GM23338 (cell line): ENCODE measurements around the gene EGF. TPM values are rescaled to one million over a fixed set of nuclear protein-coding genes. Genes with fewer than 3 reads are reported as not detected.

Source experiments
- ATAC-seq: fragments of 200-7000 bp; cut with Tn5 transposase; 3 replicates; pipeline ENCODE4 v1.9.1; 2020
- DNase-seq: peaks from one replicate; pipeline ENCODE4 v3.0.0-alpha.2; 2015; ENCODE audit warnings: low spot score
- H2AFZ ChIP-seq: fragments of 200-600 bp; sonication (generic); 2 replicates; pipeline ENCODE4 v1.8.0; 2016; ENCODE audit warnings: antibody characterized with exemption, mild to moderate bottlenecking, moderate library complexity
- H3F3A ChIP-seq: fragments of 200-600 bp; sonication (generic); replicated peaks from 2 replicates; pipeline ENCODE4 v1.8.0; 2017; ENCODE audit warnings: antibody characterized with exemption, mixed run types, low read depth
- H3K27ac ChIP-seq: fragments of 200-600 bp; sonication (generic); 2 replicates; pipeline ENCODE4 v1.6.1; 2016; ENCODE audit warnings: low read depth
- H3K27me3 ChIP-seq: fragments of 200-600 bp; sonication (generic); 2 replicates; pipeline ENCODE4 v1.8.0; 2016; ENCODE audit warnings: mild to moderate bottlenecking, mixed run types, moderate library complexity; ENCODE audit not compliant: insufficient read depth
- H3K36me3 ChIP-seq: fragments of 200-600 bp; sonication (generic); 2 replicates; pipeline ENCODE4 v1.8.0; 2016; ENCODE audit warnings: mild to moderate bottlenecking; ENCODE audit not compliant: insufficient read depth
- H3K4me1 ChIP-seq: fragments of 200-600 bp; sonication (generic); 2 replicates; pipeline ENCODE4 v1.8.0; 2016; ENCODE audit warnings: mild to moderate bottlenecking, moderate library complexity; ENCODE audit not compliant: insufficient read depth
- H3K4me2 ChIP-seq: fragments of 200-600 bp; sonication (generic); 2 replicates; pipeline ENCODE4 v1.7.1; 2017; ENCODE audit warnings: mixed run types
- H3K4me3 ChIP-seq: fragments of 200-600 bp; sonication (generic); 2 replicates; pipeline ENCODE4 v1.6.1; 2016; ENCODE audit warnings: mixed run types
- H3K79me2 ChIP-seq: fragments of 200-600 bp; sonication (generic); replicated peaks from 2 replicates; pipeline ENCODE4 v1.8.0; 2017; ENCODE audit warnings: mild to moderate bottlenecking; ENCODE audit not compliant: insufficient read depth
- H3K9me2 ChIP-seq: fragments of 200-600 bp; sonication (generic); 2 replicates; pipeline ENCODE4 v1.8.0; 2017; ENCODE audit not compliant: insufficient read depth
- H4K20me1 ChIP-seq: fragments of 200-600 bp; sonication (generic); replicated peaks from 2 replicates; pipeline ENCODE4 v1.8.0; 2017; ENCODE audit warnings: mild to moderate bottlenecking; ENCODE audit not compliant: insufficient read depth
- H3K27ac Mint-ChIP-seq: 2 replicates; pipeline ENCODE4 v1.8.0; 2020; ENCODE audit warnings: inconsistent platforms, mild to moderate bottlenecking, moderate library complexity, mixed read lengths
- H3K27me3 Mint-ChIP-seq: 3 replicates; pipeline ENCODE4 v1.8.0; 2022; ENCODE audit warnings: low read depth, mild to moderate bottlenecking, moderate library complexity, mixed read lengths, inconsistent platforms; ENCODE audit not compliant: insufficient read depth, poor library complexity
- H3K36me3 Mint-ChIP-seq: 3 replicates; pipeline ENCODE4 v1.8.0; 2021; ENCODE audit warnings: low read depth, mild to moderate bottlenecking, inconsistent platforms, moderate library complexity, mixed read lengths
- H3K4me1 Mint-ChIP-seq: 3 replicates; pipeline ENCODE4 v1.8.0; 2020; ENCODE audit warnings: mild to moderate bottlenecking, inconsistent platforms, mixed read lengths
- H3K4me3 Mint-ChIP-seq: 3 replicates; pipeline ENCODE4 v1.8.0; 2021; ENCODE audit warnings: moderate library complexity, mild to moderate bottlenecking, inconsistent platforms, mixed read lengths
- H3K9me3 Mint-ChIP-seq: 3 replicates; pipeline ENCODE4 v1.8.0; 2020; ENCODE audit warnings: moderate library complexity, mild to moderate bottlenecking, inconsistent platforms, mixed read lengths
- CREB1 ChIP-seq: fragments of 250-450 bp; sonication (Bioruptor Pico); IDR thresholded peaks from 2 replicates; pipeline ENCODE4 v1.5.0; 2020; ENCODE audit warnings: low read depth, mild to moderate bottlenecking, moderate library complexity
- EZH2phosphoT487 ChIP-seq: fragments of 200-600 bp; sonication (generic); IDR thresholded peaks from one replicate; pipeline ENCODE4 v1.8.1; 2018; ENCODE audit warnings: antibody characterized with exemption; ENCODE audit not compliant: unreplicated experiment
- POLR2AphosphoS5 ChIP-seq: IDR thresholded peaks from 2 replicates; pipeline ENCODE4 v1.6.1; 2016; ENCODE audit warnings: antibody characterized with exemption, low read depth
- STAT1 ChIP-seq: IDR thresholded peaks from one replicate; pipeline ENCODE4 v1.6.1; 2016; ENCODE audit warnings: antibody characterized with exemption; ENCODE audit not compliant: unreplicated experiment
- ZNF114 ChIP-seq: fragments of 250-450 bp; sonication (Bioruptor Pico); IDR thresholded peaks from 2 replicates; pipeline ENCODE4 v1.5.0; 2020; ENCODE audit warnings: mild to moderate bottlenecking, moderate library complexity
- polyA plus RNA-seq: library from polyadenylated mRNA; unstranded; fragments of >200 nt; fragmentation: Nextera tagmentation; extraction: Ambion mirVana; gene quantifications from 2 replicates; pipeline ENCODE4 v1.2.1, GENCODE V29; 2016
- total RNA-seq: library from RNA; depleted of rRNA; stranded (reverse); fragments of >200 nt; shearing (Covaris generic); gene quantifications from 2 replicates; pipeline ENCODE4 v1.2.3, GENCODE V29; 2014
- TF ChIP-seq, protein P1 (sequence below): IDR thresholded peaks from one replicate; pipeline ENCODE4 v1.6.1; 2018; ENCODE audit warnings: antibody characterized with exemption; ENCODE audit not compliant: unreplicated experiment
- TF ChIP-seq, protein P2 (sequence below), 2 experiments: fragments of 200-600 bp in 1 of 2; sonication (generic) in 1 of 2; conservative IDR thresholded peaks; 2 replicates each; pipeline versions ENCODE4 v1.5.1 to v1.6.1; 2016 to 2017; ENCODE audit warnings: antibody characterized with exemption in 2 of 2, low read depth in 2 of 2, mild to moderate bottlenecking in 2 of 2, moderate library complexity in 1 of 2
- TF ChIP-seq, protein P3 (sequence below): fragments of 250-450 bp; sonication (Bioruptor Pico); IDR thresholded peaks from 2 replicates; pipeline ENCODE4 v1.5.0; 2020; ENCODE audit warnings: mild to moderate bottlenecking, moderate library complexity

EGF gene
- total and polyA plus RNA-seq, 2 experiments from 2014 or later: 1.4 to 3.0 TPM

DNA sequence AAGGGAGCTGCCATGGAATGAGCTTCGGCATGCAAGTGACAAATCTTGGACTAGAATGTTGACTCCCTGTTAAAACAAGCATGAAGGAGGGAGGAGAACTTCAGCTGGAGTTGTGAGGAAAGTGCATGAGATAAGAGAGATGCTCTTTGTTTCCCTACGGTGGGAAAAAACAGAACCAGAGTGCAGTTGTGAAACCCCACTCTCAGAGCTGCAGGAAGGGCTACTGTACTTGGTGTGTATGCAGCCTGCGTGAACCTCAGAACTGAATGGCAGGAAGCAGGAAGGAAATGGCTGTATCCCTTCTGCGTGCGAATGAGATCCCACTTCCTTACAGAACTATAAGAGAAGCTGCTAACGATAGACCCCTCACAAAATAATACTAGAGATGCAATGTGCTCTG lies 57.2 kb downstream of the EGF start:
- Mint-ChIP-seq H3K27me3 (no peaks in the 10 kb centered on the region), H3K9me3 (no peaks in the 10 kb centered on the region), H3K4me3 (no peak overlapping the region), H3K4me1 (peaks cover 28% of the 10 kb centered on the region), H3K36me3 (no peaks in the 10 kb centered on the region), H3K27ac (no peak overlapping the region)
- TF ChIP-seq CREB1 (CRISPR knock-in tag) (no peak), POLR2AphosphoS5 (no peak), EZH2phosphoT487 (no peak), STAT1 (no peak), ZNF114 (CRISPR knock-in tag) (no peak)
- TF ChIP-seq, protein P1, sequence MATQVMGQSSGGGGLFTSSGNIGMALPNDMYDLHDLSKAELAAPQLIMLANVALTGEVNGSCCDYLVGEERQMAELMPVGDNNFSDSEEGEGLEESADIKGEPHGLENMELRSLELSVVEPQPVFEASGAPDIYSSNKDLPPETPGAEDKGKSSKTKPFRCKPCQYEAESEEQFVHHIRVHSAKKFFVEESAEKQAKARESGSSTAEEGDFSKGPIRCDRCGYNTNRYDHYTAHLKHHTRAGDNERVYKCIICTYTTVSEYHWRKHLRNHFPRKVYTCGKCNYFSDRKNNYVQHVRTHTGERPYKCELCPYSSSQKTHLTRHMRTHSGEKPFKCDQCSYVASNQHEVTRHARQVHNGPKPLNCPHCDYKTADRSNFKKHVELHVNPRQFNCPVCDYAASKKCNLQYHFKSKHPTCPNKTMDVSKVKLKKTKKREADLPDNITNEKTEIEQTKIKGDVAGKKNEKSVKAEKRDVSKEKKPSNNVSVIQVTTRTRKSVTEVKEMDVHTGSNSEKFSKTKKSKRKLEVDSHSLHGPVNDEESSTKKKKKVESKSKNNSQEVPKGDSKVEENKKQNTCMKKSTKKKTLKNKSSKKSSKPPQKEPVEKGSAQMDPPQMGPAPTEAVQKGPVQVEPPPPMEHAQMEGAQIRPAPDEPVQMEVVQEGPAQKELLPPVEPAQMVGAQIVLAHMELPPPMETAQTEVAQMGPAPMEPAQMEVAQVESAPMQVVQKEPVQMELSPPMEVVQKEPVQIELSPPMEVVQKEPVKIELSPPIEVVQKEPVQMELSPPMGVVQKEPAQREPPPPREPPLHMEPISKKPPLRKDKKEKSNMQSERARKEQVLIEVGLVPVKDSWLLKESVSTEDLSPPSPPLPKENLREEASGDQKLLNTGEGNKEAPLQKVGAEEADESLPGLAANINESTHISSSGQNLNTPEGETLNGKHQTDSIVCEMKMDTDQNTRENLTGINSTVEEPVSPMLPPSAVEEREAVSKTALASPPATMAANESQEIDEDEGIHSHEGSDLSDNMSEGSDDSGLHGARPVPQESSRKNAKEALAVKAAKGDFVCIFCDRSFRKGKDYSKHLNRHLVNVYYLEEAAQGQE: no peak
- TF ChIP-seq, protein P2, sequence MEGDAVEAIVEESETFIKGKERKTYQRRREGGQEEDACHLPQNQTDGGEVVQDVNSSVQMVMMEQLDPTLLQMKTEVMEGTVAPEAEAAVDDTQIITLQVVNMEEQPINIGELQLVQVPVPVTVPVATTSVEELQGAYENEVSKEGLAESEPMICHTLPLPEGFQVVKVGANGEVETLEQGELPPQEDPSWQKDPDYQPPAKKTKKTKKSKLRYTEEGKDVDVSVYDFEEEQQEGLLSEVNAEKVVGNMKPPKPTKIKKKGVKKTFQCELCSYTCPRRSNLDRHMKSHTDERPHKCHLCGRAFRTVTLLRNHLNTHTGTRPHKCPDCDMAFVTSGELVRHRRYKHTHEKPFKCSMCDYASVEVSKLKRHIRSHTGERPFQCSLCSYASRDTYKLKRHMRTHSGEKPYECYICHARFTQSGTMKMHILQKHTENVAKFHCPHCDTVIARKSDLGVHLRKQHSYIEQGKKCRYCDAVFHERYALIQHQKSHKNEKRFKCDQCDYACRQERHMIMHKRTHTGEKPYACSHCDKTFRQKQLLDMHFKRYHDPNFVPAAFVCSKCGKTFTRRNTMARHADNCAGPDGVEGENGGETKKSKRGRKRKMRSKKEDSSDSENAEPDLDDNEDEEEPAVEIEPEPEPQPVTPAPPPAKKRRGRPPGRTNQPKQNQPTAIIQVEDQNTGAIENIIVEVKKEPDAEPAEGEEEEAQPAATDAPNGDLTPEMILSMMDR (conservative IDR thresholded peaks at IDR 0.05; ENCODE audit: low read depth in 2 of 2): no peak
- H3K27me3 ChIP-seq: no peaks in the 10 kb centered on the region
- H3K4me3 ChIP-seq: no peak overlapping the region
- no peak for DNase-seq
- ATAC-seq: no peak
- no peaks in the 10 kb centered on the region for H3K79me2 ChIP-seq
- no peak overlapping the region for H2AFZ ChIP-seq
- H3K36me3 ChIP-seq: no peaks in the 10 kb centered on the region
- no peaks in the 10 kb centered on the region for H3F3A ChIP-seq
- no peak overlapping the region for H3K4me2 ChIP-seq
- H3K9me2 ChIP-seq: no peaks in the 10 kb centered on the region
- no peaks in the 10 kb centered on the region for H4K20me1 ChIP-seq
- no peak overlapping the region for H3K27ac ChIP-seq
- H3K4me1 ChIP-seq: peaks cover 17% of the 10 kb centered on the region

DNA sequence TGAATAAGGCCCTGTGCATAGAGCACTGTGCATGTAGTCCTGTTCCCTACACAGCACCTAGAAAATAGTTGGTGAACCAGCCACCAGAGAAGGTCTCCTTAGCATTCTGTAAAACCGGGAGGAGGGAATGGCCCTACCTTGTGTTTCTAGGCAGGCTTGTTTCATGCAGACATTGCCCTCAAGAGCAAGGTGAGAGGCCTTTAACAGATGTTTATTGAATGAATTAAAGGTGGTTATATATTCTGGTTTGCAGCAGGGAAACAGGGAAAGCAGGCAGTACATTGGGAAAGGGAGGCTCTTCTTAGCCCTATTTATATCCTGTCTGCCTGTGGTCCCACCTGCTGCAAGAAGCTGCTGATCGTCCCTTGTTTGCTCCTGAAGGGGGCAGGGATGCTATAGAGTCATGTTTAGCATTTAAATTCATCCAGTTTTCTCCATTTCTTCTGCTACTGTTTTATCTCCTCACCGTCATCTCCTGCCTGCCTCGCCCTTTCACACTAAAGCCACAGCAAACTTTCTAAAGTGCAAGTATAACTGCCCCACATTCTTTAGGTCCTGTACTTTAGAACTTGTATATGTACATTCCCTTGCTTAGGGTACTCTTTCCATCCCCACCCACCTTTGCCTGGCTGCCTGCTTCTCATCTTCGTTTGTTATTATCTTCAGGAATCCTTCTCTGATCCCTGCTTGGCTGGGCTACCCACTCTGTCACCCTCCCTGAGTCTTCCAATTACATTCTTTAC lies 60.3 kb downstream of the EGF start:
- Histone ChIP-seq H3K79me2 (no peaks in the 10 kb centered on the region), H2AFZ (peak overlapping the region; percentile 52; the same call in 1 of the 2 replicates), H3K4me2 (peak overlapping the region; percentile 67), H3K27me3 (no peaks in the 10 kb centered on the region), H3K4me1 (peaks cover 17% of the 10 kb centered on the region), H3K36me3 (no peaks in the 10 kb centered on the region), H3F3A (no peaks in the 10 kb centered on the region), H3K4me3 (peak overlapping the region; percentile 26; the same call in 1 of the 2 replicates), H3K9me2 (no peaks in the 10 kb centered on the region), H4K20me1 (no peaks in the 10 kb centered on the region), H3K27ac (0 out of 2 replicates have a peak overlapping the region, but pooled peaks have one; percentile 39)
- peak; percentile 50 for DNase-seq
- H3K9me3 Mint-ChIP-seq: no peaks in the 10 kb centered on the region
- no peaks in the 10 kb centered on the region for H3K36me3 Mint-ChIP-seq
- no peak for TF ChIP-seq EZH2phosphoT487
- TF ChIP-seq, protein P3, sequence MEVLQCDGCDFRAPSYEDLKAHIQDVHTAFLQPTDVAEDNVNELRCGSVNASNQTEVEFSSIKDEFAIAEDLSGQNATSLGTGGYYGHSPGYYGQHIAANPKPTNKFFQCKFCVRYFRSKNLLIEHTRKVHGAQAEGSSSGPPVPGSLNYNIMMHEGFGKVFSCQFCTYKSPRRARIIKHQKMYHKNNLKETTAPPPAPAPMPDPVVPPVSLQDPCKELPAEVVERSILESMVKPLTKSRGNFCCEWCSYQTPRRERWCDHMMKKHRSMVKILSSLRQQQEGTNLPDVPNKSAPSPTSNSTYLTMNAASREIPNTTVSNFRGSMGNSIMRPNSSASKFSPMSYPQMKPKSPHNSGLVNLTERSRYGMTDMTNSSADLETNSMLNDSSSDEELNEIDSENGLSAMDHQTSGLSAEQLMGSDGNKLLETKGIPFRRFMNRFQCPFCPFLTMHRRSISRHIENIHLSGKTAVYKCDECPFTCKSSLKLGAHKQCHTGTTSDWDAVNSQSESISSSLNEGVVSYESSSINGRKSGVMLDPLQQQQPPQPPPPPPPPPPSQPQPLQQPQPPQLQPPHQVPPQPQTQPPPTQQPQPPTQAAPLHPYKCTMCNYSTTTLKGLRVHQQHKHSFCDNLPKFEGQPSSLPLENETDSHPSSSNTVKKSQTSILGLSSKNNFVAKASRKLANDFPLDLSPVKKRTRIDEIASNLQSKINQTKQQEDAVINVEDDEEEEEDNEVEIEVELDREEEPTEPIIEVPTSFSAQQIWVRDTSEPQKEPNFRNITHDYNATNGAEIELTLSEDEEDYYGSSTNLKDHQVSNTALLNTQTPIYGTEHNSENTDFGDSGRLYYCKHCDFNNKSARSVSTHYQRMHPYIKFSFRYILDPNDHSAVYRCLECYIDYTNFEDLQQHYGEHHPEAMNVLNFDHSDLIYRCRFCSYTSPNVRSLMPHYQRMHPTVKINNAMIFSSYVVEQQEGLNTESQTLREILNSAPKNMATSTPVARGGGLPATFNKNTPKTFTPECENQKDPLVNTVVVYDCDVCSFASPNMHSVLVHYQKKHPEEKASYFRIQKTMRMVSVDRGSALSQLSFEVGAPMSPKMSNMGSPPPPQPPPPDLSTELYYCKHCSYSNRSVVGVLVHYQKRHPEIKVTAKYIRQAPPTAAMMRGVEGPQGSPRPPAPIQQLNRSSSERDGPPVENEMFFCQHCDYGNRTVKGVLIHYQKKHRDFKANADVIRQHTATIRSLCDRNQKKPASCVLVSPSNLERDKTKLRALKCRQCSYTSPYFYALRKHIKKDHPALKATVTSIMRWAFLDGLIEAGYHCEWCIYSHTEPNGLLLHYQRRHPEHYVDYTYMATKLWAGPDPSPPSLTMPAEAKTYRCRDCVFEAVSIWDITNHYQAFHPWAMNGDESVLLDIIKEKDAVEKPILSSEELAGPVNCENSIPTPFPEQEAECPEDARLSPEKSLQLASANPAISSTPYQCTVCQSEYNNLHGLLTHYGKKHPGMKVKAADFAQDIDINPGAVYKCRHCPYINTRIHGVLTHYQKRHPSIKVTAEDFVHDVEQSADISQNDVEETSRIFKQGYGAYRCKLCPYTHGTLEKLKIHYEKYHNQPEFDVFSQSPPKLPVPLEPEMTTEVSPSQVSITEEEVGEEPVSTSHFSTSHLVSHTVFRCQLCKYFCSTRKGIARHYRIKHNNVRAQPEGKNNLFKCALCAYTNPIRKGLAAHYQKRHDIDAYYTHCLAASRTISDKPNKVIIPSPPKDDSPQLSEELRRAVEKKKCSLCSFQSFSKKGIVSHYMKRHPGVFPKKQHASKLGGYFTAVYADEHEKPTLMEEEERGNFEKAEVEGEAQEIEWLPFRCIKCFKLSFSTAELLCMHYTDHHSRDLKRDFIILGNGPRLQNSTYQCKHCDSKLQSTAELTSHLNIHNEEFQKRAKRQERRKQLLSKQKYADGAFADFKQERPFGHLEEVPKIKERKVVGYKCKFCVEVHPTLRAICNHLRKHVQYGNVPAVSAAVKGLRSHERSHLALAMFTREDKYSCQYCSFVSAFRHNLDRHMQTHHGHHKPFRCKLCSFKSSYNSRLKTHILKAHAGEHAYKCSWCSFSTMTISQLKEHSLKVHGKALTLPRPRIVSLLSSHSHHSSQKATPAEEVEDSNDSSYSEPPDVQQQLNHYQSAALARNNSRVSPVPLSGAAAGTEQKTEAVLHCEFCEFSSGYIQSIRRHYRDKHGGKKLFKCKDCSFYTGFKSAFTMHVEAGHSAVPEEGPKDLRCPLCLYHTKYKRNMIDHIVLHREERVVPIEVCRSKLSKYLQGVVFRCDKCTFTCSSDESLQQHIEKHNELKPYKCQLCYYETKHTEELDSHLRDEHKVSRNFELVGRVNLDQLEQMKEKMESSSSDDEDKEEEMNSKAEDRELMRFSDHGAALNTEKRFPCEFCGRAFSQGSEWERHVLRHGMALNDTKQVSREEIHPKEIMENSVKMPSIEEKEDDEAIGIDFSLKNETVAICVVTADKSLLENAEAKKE (CRISPR knock-in tag): 0 out of 2 replicates have a peak, but pooled peaks have one; percentile 2
- ATAC-seq: peak; percentile 85
- peak overlapping the region; percentile 49 for H3K4me3 Mint-ChIP-seq
- no peaks in the 10 kb centered on the region for H3K27me3 Mint-ChIP-seq
- H3K4me1 Mint-ChIP-seq: peaks cover 32% of the 10 kb centered on the region
- no peak overlapping the region for H3K27ac Mint-ChIP-seq
